A673 (cell line): ENCODE data around the gene ENAH.

Experiments used
- CTCF ChIP-seq: fragments of 300-800, 200-600 bp; sonication (generic); conservative IDR thresholded peaks from 2 replicates; pipeline ENCODE4 v1.5.1; 2017; ENCODE audit warnings: low read depth, mild to moderate bottlenecking, antibody characterized with exemption, low read length, moderate library complexity, mixed read lengths
- EZH2 ChIP-seq: fragments of 200-600 bp; sonication (generic); IDR thresholded peaks from 2 replicates; pipeline ENCODE4 v1.6.1; 2017; ENCODE audit warnings: borderline replicate concordance, low read depth, mild to moderate bottlenecking, mixed read lengths, antibody characterized with exemption, low read length; ENCODE audit not compliant: poor library complexity, severe bottlenecking

- TF ChIP-seq CTCF (no peak), EZH2 (no peak)
These were observed 25.6 kb upstream of the ENAH start for GRCh38 chr1:225678545-225678944.
